Measurements from ENCODE around the gene NMUR2. TPM values are rescaled to one million over a fixed set of nuclear protein-coding genes. Genes with fewer than 3 reads are reported as not detected.

NMUR2 gene
- polyA plus RNA-seq, 1 of the 3 experiments (the other 2 are of a cell fraction) = not detected

DNA sequence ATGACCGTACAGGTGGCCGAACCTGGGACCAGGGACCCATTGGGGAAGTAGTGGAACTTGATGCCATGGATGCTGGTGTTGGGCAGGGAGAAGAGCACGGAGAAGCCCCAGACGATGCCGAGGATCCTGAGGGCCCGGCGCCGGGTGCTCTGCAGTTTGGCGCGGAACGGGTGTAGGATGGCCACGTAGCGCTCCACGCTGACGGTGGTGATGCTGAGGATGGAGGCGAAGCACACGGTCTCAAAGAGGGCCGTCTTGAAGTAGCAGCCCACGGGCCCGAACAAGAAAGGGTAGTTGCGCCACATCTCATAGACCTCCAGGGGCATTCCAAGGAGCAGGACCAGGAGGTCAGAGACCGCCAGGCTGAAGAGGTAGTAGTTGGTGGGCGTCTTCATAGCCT, 585 bp downstream of the NMUR2 start:
- no peak for DNase-seq

DNA sequence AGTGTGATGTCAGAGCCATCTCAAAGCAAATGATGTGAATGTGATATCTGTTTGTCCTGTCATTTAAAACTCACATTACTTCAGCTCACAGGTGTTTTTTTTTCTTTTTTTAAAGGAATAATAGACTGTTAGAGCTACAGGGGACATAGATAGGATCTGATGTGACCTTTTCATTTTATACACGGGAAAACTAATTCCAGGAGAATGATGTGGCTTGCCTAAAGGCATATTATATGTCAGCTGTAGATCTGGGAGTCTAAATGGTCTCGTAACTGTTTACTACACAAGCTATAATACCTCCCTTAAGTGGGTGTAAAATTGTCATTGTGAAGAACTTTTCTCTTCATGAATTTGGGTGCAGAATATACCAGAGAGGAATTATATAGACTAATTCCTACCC, 2.0 kb downstream of the NMUR2 start:
- H3K4me1 ChIP-seq (ENCODE audit: control insufficient read depth in 1 of 2, insufficient read depth in 2 of 2, low read depth in 1 of 2, low read length in 1 of 2) = no peaks in the 10 kb centered on the region; a peak in 1 of 4 replicates
- H3F3A ChIP-seq (replicated peaks; ENCODE audit: insufficient read depth) = no peaks in the 10 kb centered on the region
- H3K4me3 ChIP-seq (ENCODE audit: low read depth in 2 of 2, low read length in 1 of 2) = no peak overlapping the region
- CTCF ChIA-PET = interaction anchor here (1.0 kb wide), 1 partner anchor 10 kb away, joined by 3 read pairs; no protein-coding TSS in a partner anchor
- H2AFZ ChIP-seq (ENCODE audit: low read depth) = no peak overlapping the region
- H4K20me1 ChIP-seq (ENCODE audit: insufficient read depth) = no peaks in the 10 kb centered on the region
- WGBS (ENCODE audit: low lambda C conversion rate) = 2% methylated on average over 2 of the region's 2 CpGs
- no peaks in the 10 kb centered on the region for H3K79me2 ChIP-seq (ENCODE audit: insufficient read depth)
- no peak overlapping the region for H3K4me2 ChIP-seq
- POLR2A ChIA-PET = no interaction called here
- no peak overlapping the region for H3K9ac ChIP-seq
- DNase-seq = no peak
- H3K27ac ChIP-seq (ENCODE audit: low read depth in 2 of 2, low read length in 1 of 2) = no peak overlapping the region
- no peaks in the 10 kb centered on the region for H3K27me3 ChIP-seq (ENCODE audit: insufficient read depth)
- H3K36me3 ChIP-seq (replicated peaks in 1 of 2; ENCODE audit: control insufficient read depth in 1 of 2, insufficient read depth in 2 of 2, low read length in 1 of 2) = no peaks in the 10 kb centered on the region
- H3K9me2 ChIP-seq = no peaks in the 10 kb centered on the region
- H3K9me3 ChIP-seq = no peaks in the 10 kb centered on the region
- TF ChIP-seq FOXM1 (IDR thresholded peaks at IDR 0.05; ENCODE audit: low read depth) = no peak
- no peak for TF ChIP-seq EP300 (IDR thresholded peaks at IDR 0.05; ENCODE audit: borderline replicate concordance in 1 of 2, low read depth in 1 of 2, low read length in 1 of 2)
- TF ChIP-seq YY1 (IDR thresholded peaks at IDR 0.05; ENCODE audit: low read depth) = no peak
- TF ChIP-seq, protein P1, sequence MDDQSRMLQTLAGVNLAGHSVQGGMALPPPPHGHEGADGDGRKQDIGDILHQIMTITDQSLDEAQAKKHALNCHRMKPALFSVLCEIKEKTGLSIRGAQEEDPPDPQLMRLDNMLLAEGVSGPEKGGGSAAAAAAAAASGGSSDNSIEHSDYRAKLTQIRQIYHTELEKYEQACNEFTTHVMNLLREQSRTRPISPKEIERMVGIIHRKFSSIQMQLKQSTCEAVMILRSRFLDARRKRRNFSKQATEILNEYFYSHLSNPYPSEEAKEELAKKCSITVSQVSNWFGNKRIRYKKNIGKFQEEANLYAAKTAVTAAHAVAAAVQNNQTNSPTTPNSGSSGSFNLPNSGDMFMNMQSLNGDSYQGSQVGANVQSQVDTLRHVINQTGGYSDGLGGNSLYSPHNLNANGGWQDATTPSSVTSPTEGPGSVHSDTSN (IDR thresholded peaks at IDR 0.05) = no peak
- TF ChIP-seq, protein P2, sequence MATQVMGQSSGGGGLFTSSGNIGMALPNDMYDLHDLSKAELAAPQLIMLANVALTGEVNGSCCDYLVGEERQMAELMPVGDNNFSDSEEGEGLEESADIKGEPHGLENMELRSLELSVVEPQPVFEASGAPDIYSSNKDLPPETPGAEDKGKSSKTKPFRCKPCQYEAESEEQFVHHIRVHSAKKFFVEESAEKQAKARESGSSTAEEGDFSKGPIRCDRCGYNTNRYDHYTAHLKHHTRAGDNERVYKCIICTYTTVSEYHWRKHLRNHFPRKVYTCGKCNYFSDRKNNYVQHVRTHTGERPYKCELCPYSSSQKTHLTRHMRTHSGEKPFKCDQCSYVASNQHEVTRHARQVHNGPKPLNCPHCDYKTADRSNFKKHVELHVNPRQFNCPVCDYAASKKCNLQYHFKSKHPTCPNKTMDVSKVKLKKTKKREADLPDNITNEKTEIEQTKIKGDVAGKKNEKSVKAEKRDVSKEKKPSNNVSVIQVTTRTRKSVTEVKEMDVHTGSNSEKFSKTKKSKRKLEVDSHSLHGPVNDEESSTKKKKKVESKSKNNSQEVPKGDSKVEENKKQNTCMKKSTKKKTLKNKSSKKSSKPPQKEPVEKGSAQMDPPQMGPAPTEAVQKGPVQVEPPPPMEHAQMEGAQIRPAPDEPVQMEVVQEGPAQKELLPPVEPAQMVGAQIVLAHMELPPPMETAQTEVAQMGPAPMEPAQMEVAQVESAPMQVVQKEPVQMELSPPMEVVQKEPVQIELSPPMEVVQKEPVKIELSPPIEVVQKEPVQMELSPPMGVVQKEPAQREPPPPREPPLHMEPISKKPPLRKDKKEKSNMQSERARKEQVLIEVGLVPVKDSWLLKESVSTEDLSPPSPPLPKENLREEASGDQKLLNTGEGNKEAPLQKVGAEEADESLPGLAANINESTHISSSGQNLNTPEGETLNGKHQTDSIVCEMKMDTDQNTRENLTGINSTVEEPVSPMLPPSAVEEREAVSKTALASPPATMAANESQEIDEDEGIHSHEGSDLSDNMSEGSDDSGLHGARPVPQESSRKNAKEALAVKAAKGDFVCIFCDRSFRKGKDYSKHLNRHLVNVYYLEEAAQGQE (IDR thresholded peaks at IDR 0.05; ENCODE audit: low read depth, low read length) = no peak
- no peak for TF ChIP-seq TEAD4 (IDR thresholded peaks at IDR 0.05; ENCODE audit: borderline replicate concordance, insufficient read depth)
- no peak for TF ChIP-seq RFX5 (IDR thresholded peaks at IDR 0.05; ENCODE audit: low read length)
- TF ChIP-seq RAD21 (IDR thresholded peaks at IDR 0.05; ENCODE audit: low read length) = no peak
- TF ChIP-seq, protein P3, sequence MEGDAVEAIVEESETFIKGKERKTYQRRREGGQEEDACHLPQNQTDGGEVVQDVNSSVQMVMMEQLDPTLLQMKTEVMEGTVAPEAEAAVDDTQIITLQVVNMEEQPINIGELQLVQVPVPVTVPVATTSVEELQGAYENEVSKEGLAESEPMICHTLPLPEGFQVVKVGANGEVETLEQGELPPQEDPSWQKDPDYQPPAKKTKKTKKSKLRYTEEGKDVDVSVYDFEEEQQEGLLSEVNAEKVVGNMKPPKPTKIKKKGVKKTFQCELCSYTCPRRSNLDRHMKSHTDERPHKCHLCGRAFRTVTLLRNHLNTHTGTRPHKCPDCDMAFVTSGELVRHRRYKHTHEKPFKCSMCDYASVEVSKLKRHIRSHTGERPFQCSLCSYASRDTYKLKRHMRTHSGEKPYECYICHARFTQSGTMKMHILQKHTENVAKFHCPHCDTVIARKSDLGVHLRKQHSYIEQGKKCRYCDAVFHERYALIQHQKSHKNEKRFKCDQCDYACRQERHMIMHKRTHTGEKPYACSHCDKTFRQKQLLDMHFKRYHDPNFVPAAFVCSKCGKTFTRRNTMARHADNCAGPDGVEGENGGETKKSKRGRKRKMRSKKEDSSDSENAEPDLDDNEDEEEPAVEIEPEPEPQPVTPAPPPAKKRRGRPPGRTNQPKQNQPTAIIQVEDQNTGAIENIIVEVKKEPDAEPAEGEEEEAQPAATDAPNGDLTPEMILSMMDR (IDR thresholded peaks at IDR 0.05) = no peak
- no peak for TF ChIP-seq TCF12 (IDR thresholded peaks at IDR 0.05)
- TF ChIP-seq SMC3 (IDR thresholded peaks at IDR 0.05; ENCODE audit: low read depth, low read length) = no peak
- TF ChIP-seq MEF2A (IDR thresholded peaks at IDR 0.05; ENCODE audit: borderline replicate concordance, low read depth) = no peak
- no peak for TF ChIP-seq MXI1 (IDR thresholded peaks at IDR 0.05; ENCODE audit: low read depth, low read length)
- no peak for TF ChIP-seq NRF1 (IDR thresholded peaks at IDR 0.05; ENCODE audit: low read depth, low read length)
- TF ChIP-seq EZH2phosphoT487 (IDR thresholded peaks at IDR 0.05; ENCODE audit: borderline replicate concordance, low read depth) = no peak
- no peak for TF ChIP-seq NFIC (IDR thresholded peaks at IDR 0.05; ENCODE audit: borderline replicate concordance)
- TF ChIP-seq, protein P4, sequence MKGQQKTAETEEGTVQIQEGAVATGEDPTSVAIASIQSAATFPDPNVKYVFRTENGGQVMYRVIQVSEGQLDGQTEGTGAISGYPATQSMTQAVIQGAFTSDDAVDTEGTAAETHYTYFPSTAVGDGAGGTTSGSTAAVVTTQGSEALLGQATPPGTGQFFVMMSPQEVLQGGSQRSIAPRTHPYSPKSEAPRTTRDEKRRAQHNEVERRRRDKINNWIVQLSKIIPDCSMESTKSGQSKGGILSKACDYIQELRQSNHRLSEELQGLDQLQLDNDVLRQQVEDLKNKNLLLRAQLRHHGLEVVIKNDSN (IDR thresholded peaks at IDR 0.05; ENCODE audit: borderline replicate concordance, low read depth) = no peak

More for the DNA sequence above, 585 bp downstream of the NMUR2 start:
- CTCF ChIA-PET = no interaction called here
- H3K4me3 ChIP-seq (ENCODE audit: low read depth in 2 of 2, low read length in 1 of 2) = no peak overlapping the region
- H2AFZ ChIP-seq (ENCODE audit: low read depth) = no peak overlapping the region
- no peaks in the 10 kb centered on the region for H4K20me1 ChIP-seq (ENCODE audit: insufficient read depth)
- H3K27me3 ChIP-seq (ENCODE audit: insufficient read depth) = no peaks in the 10 kb centered on the region
- H3K9me3 ChIP-seq = no peaks in the 10 kb centered on the region
- no peaks in the 10 kb centered on the region for H3K79me2 ChIP-seq (ENCODE audit: insufficient read depth)
- H3K9me2 ChIP-seq = no peaks in the 10 kb centered on the region
- H3K4me2 ChIP-seq = no peak overlapping the region
- H3K36me3 ChIP-seq (replicated peaks in 1 of 2; ENCODE audit: control insufficient read depth in 1 of 2, insufficient read depth in 2 of 2, low read length in 1 of 2) = no peaks in the 10 kb centered on the region
- no peak overlapping the region for H3K9ac ChIP-seq
- TF ChIP-seq NRF1 (IDR thresholded peaks at IDR 0.05; ENCODE audit: low read depth, low read length) = no peak
- no peak for TF ChIP-seq FOSL2 (IDR thresholded peaks at IDR 0.05; ENCODE audit: borderline replicate concordance, low read depth)
- TF ChIP-seq TEAD4 (IDR thresholded peaks at IDR 0.05; ENCODE audit: borderline replicate concordance, insufficient read depth) = no peak
- no peak for TF ChIP-seq GABPA (IDR thresholded peaks at IDR 0.05; ENCODE audit: low read depth)
- no peak for TF ChIP-seq TCF12 (IDR thresholded peaks at IDR 0.05)
- TF ChIP-seq EP300 (IDR thresholded peaks at IDR 0.05; ENCODE audit: borderline replicate concordance in 1 of 2, low read depth in 1 of 2, low read length in 1 of 2) = no peak
- TF ChIP-seq, protein P4 (IDR thresholded peaks at IDR 0.05; ENCODE audit: borderline replicate concordance, low read depth) = no peak
- no peak for TF ChIP-seq EZH2phosphoT487 (IDR thresholded peaks at IDR 0.05; ENCODE audit: borderline replicate concordance, low read depth)
- no peak for TF ChIP-seq RAD21 (IDR thresholded peaks at IDR 0.05; ENCODE audit: low read length)
- H3F3A ChIP-seq (replicated peaks; ENCODE audit: insufficient read depth) = no peaks in the 10 kb centered on the region
- 72% methylated on average over 21 of the region's 23 CpGs for whole genome bisulfite sequencing (ENCODE audit: low lambda C conversion rate)
- H3K27ac ChIP-seq (ENCODE audit: low read depth in 2 of 2, low read length in 1 of 2) = no peak overlapping the region
- no peaks in the 10 kb centered on the region; a peak in 1 of 4 replicates for H3K4me1 ChIP-seq (ENCODE audit: control insufficient read depth in 1 of 2, insufficient read depth in 2 of 2, low read depth in 1 of 2, low read length in 1 of 2)
- POLR2A ChIA-PET = no interaction called here
